Smooth muscle cell (in vitro differentiated cells): ENCODE measurements around the gene NLRP1. TPM values are rescaled to one million over a fixed set of nuclear protein-coding genes. Genes with fewer than 3 reads are reported as not detected.

ENCODE experiments used
- DNase-seq: peaks from one replicate; lab custom pipeline; 2025; ENCODE audit not compliant: unreplicated experiment; lab: John Stamatoyannopoulos, UW
- H2AFZ ChIP-seq: fragments of 200-600 bp; sonication (generic); 2 replicates; pipeline ENCODE4 v1.6.0; 2016; ENCODE audit warnings: antibody characterized with exemption, low read depth, mild to moderate bottlenecking
- H3F3A ChIP-seq: fragments of 200-600 bp; sonication (generic); 2 replicates; pipeline ENCODE4 v1.6.0; 2017; ENCODE audit warnings: antibody characterized with exemption, low read depth
- H3K27ac ChIP-seq: fragments of 200-600 bp; sonication (generic); 2 replicates; pipeline ENCODE4 v1.5.1; 2016; ENCODE audit warnings: low read depth, mild to moderate bottlenecking
- H3K27me3 ChIP-seq: fragments of 200-600 bp; sonication (generic); 2 replicates; pipeline ENCODE4 v1.6.1; 2016; ENCODE audit warnings: low read depth, mild to moderate bottlenecking
- H3K36me3 ChIP-seq: fragments of 200-600 bp; sonication (generic); 2 replicates; pipeline ENCODE4 v1.5.1; 2016; ENCODE audit warnings: low read depth
- H3K4me1 ChIP-seq: fragments of 200-600 bp; sonication (generic); 2 replicates; pipeline ENCODE4 v1.5.1; 2016; ENCODE audit warnings: low read depth
- H3K4me2 ChIP-seq: fragments of 200-600 bp; sonication (generic); 2 replicates; pipeline ENCODE4 v1.6.0; 2016; ENCODE audit warnings: mild to moderate bottlenecking
- H3K4me3 ChIP-seq: fragments of 200-600 bp; sonication (generic); 2 replicates; pipeline ENCODE4 v1.5.1; 2016; ENCODE audit warnings: mild to moderate bottlenecking
- H3K79me2 ChIP-seq: fragments of 200-600 bp; sonication (generic); 2 replicates; pipeline ENCODE4 v1.6.0; 2016; ENCODE audit warnings: low read depth, mild to moderate bottlenecking
- H3K9ac ChIP-seq: fragments of 200-600 bp; sonication (generic); 2 replicates; pipeline ENCODE4 v1.6.0; 2016; ENCODE audit warnings: low read depth
- H3K9me3 ChIP-seq: fragments of 200-600 bp; sonication (generic); replicated peaks from 2 replicates; pipeline ENCODE4 v1.5.1; 2016; ENCODE audit warnings: low read depth
- H4K20me1 ChIP-seq: fragments of 200-600 bp; sonication (generic); 2 replicates; pipeline ENCODE4 v1.6.0; 2016; ENCODE audit warnings: low read depth
- CTCF ChIP-seq: fragments of 200-600 bp; sonication (generic); IDR thresholded peaks from 2 replicates; pipeline ENCODE4 v1.5.1; 2017; ENCODE audit warnings: borderline replicate concordance, mild to moderate bottlenecking, antibody characterized with exemption; ENCODE audit not compliant: insufficient read depth, poor library complexity, severe bottlenecking
- WGBS: methylation state at CpG from one replicate; pipeline ENCODE4 v1.1.7; 2016; ENCODE audit warnings: low lambda C conversion rate; 5-methylcytosine and 5-hydroxymethylcytosine counted together
- polyA plus RNA-seq: library from polyadenylated mRNA; unstranded; fragments of >200 nt; fragmentation: Nextera tagmentation; extraction: Ambion mirVana; gene quantifications from 2 replicates; pipeline ENCODE4 v1.2.1, GENCODE V29; 2016
- total RNA-seq: library from RNA; depleted of rRNA; stranded (reverse); fragments of >200 nt; gene quantifications from 2 replicates; pipeline ENCODE4 v1.2.3, GENCODE V29; 2014

NLRP1 gene
- total and polyA plus RNA-seq, 2 experiments from 2014 or later, result 47.2 to 75.7 TPM

DNA sequence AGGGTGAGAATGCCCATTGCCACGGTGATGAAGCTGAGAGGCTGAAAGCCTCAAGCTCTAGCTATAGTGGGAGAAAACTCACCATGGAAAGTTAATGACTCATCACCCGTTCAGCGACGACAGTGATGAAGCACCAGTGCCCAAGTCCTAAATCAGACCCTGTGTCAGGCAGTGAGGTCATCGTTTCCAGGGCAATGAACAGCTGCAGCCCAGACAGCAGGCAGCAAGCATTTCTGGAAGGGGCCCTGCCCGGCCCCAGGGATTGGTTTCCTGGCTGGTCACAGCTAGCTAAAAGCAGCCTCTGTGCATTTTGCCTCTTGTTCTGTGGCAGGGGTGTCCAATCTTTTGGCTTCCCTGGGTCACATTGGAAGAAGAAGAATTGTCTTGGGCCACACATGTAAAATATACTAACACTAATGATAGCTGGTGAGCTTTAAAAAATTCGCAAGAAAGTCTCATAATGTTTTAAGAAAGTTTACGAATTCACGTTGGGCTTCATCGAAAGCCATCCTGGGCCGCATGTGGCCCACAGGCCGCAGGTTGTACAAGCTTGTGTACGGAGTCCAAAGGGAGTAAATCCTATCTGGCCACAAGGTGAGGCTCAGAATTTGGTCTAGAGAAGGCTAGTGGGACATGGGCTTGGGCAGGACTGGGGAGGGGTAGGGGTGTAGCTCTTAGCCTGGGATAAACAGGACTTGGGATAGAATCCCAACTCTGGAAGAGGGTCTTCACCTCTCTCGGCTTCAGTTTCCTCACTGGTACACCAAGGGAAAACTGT lies 57.3 kb downstream of the NLRP1 start:
- peaks cover 4% of the 10 kb centered on the region for H3F3A ChIP-seq
- peak; percentile 59 for DNase-seq
- peaks cover 10% of the 10 kb centered on the region for H3K4me1 ChIP-seq
- no peak for TF ChIP-seq CTCF
- H3K27ac ChIP-seq, result peak overlapping the region; percentile 98
- no peaks in the 10 kb centered on the region for H3K79me2 ChIP-seq
- no peaks in the 10 kb centered on the region for H3K27me3 ChIP-seq
- no peaks in the 10 kb centered on the region for H4K20me1 ChIP-seq
- H3K36me3 ChIP-seq, result no peaks in the 10 kb centered on the region
- peak overlapping the region; percentile 87 for H3K9ac ChIP-seq
- H3K4me2 ChIP-seq, result peak overlapping the region; percentile 66
- no peaks in the 10 kb centered on the region for H3K9me3 ChIP-seq
- H2AFZ ChIP-seq, result no peak overlapping the region
- no peak overlapping the region for H3K4me3 ChIP-seq
- 48% methylated on average over 14 of the region's 14 CpGs for WGBS

- WGBS, result 71% methylated on average over 5 of the region's 5 CpGs
- H3K36me3 ChIP-seq, result no peaks in the 10 kb centered on the region
- no peak overlapping the region for H3K4me2 ChIP-seq
- no peaks in the 10 kb centered on the region for H4K20me1 ChIP-seq
- no peaks in the 10 kb centered on the region for H3K79me2 ChIP-seq
- no peaks in the 10 kb centered on the region for H3K9me3 ChIP-seq
- H3K27me3 ChIP-seq, result no peaks in the 10 kb centered on the region
- peaks cover 4% of the 10 kb centered on the region for H3F3A ChIP-seq
- no peak overlapping the region for H2AFZ ChIP-seq
- H3K4me3 ChIP-seq, result no peak overlapping the region
- TF ChIP-seq CTCF, result no peak
- H3K27ac ChIP-seq, result no peak overlapping the region
- H3K4me1 ChIP-seq, result peaks cover 10% of the 10 kb centered on the region
- no peak for DNase-seq
- no peak overlapping the region for H3K9ac ChIP-seq
Observed at GRCh38 chr17:5523249-5523648, 61.1 kb downstream of the NLRP1 start.

- Histone ChIP-seq H3K4me2 (no peak overlapping the region), H3K9ac (no peak overlapping the region), H2AFZ (no peak overlapping the region), H4K20me1 (no peaks in the 10 kb centered on the region), H3K9me3 (no peaks in the 10 kb centered on the region), H3K27me3 (no peaks in the 10 kb centered on the region), H3K4me3 (no peak overlapping the region), H3K36me3 (no peaks in the 10 kb centered on the region), H3F3A (peaks cover under 1% of the 10 kb centered on the region), H3K79me2 (no peaks in the 10 kb centered on the region), H3K4me1 (peaks cover 10% of the 10 kb centered on the region), H3K27ac (no peak overlapping the region)
- 94% methylated on average over 1 of the region's 1 CpG for WGBS
- no peak for DNase-seq
- no peak for TF ChIP-seq CTCF
Observed at GRCh38 chr17:5522476-5522875, 61.8 kb downstream of the NLRP1 start.
